GM12891 (cell line): ENCODE data around the gene TNK2.
"Not testable (repeated sequence)": the region's sequence is repeated elsewhere in the genome, so short reads cannot be mapped to it uniquely, and the experiment has no call there.

Experiments used
- DNase-seq: peaks from one replicate; pipeline ENCODE4 v3.0.0; 2011; ENCODE audit warnings: low spot score; ENCODE audit not compliant: insufficient read length
- FAIRE-seq: peaks from 2 replicates; lab custom pipeline; 2011; peaks lifted over from hg19 to GRCh38; lab: Jason Lieb, UNC
- PAX5 ChIP-seq: IDR thresholded peaks from 2 replicates; pipeline ENCODE4 v1.6.1; 2011; ENCODE audit warnings: low read length, moderate library complexity, mild to moderate bottlenecking; ENCODE audit not compliant: insufficient read depth, severe bottlenecking
- POLR2A ChIP-seq: IDR thresholded peaks from 2 replicates; pipeline ENCODE4 v1.6.1; 2011; ENCODE audit warnings: low read depth, low read length, control low read depth
- POLR2AphosphoS5 ChIP-seq: IDR thresholded peaks from 2 replicates; pipeline ENCODE4 v1.6.1; 2011; ENCODE audit warnings: low read depth, low read length, control low read depth
- POU2F2 ChIP-seq: IDR thresholded peaks from 2 replicates; pipeline ENCODE4 v1.6.1; 2011; ENCODE audit warnings: low read depth, mild to moderate bottlenecking, control low read depth, low read length, moderate library complexity
- SPI1 ChIP-seq: IDR thresholded peaks from 2 replicates; pipeline ENCODE4 v1.6.1; 2011; ENCODE audit warnings: low read depth, low read length, control low read depth
- TAF1 ChIP-seq: IDR thresholded peaks from 2 replicates; pipeline ENCODE4 v1.6.1; 2011; ENCODE audit warnings: low read depth, low read length, control low read depth

TNK2 gene

GRCh38 chr3:195932418-195933043 lies 24.2 kb upstream of the TNK2 start:
- no peak for FAIRE-seq
- TF ChIP-seq SPI1, result no peak
- TF ChIP-seq TAF1, result no peak
- TF ChIP-seq POLR2A, result no peak
- TF ChIP-seq PAX5, result no peak
- no peak for TF ChIP-seq POLR2AphosphoS5
- no peak for TF ChIP-seq POU2F2

DNA sequence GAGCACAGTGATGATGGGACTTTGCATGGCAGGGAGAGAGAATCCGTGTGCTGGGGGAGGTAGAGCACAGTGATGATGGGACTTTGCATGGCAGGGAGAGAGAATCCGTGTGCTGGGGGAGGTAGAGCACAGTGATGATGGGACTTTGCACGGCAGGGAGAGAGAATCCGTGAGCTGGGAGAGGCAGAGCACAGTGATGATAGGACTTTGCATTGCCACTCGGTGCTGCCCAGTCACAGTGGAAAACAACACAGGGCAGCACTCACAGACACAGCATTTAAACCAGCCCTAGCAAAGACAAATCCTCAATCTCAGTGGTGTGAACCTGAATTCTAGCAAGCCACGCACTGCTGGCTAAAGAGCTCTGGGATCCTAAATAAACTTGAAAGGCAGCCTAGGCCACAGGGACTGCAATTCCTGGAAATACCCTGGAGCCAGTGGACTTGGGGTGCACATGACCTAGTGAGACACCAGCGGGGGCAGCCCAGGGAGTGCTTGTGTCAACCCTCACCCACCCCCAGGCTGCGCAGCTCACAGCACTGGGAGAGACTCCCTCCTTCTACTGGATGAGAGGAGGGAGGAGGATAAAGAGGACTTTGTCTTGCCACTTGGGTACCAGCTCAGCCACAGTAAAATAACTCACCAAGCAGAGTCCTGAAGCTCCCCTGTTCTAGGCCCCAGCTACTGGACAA lies 23.4 kb upstream of the TNK2 start:
- TF ChIP-seq POLR2A (no peak), TAF1 (no peak), PAX5 (no peak), POLR2AphosphoS5 (no peak), SPI1 (no peak), POU2F2 (no peak)
- DNase-seq, result no peak
- FAIRE-seq, result no peak

More at GRCh38 chr3:195932418-195933043, 24.2 kb upstream of the TNK2 start:
- DNase-seq, result no peak

DNA sequence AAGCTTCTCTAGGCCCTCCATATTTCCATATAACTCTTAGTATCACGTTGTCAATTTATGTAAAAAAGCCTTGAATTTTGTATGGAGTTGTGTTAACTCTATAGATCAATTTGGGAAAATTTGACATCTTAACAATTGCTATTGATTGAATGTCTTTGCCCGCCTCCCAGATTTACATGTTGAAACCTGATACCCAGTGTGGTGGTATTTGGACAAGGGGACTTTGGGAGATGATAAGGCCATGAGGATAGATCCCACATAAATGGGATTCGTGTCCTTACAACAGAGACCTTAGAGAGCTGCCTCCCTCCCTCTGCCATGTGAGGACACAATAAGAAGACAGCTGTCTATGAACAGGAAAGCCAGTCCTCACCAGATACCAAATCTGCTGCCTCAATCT lies 21.1 kb upstream of the TNK2 start:
- DNase-seq (no peak), FAIRE-seq (no peak)
- TF ChIP-seq POLR2A, result no peak
- no peak for TF ChIP-seq POLR2AphosphoS5
- TF ChIP-seq POU2F2, result no peak
- no peak for TF ChIP-seq PAX5
- no peak for TF ChIP-seq SPI1
- TF ChIP-seq TAF1, result no peak

GRCh38 chr3:195921334-195921791 lies 13.0 kb upstream of the TNK2 start:
- FAIRE-seq, result no peak
- TF ChIP-seq TAF1 (no peak), PAX5 (no peak), POLR2AphosphoS5 (no peak), POLR2A (no peak)
- no peak for DNase-seq

- no peak for FAIRE-seq
- no peak for DNase-seq
- TF ChIP-seq TAF1 (no peak), SPI1 (no peak), POLR2A (no peak), POU2F2 (no peak), PAX5 (no peak), POLR2AphosphoS5 (no peak)
Observed at GRCh38 chr3:195918176-195918575, 9.8 kb upstream of the TNK2 start.

DNA sequence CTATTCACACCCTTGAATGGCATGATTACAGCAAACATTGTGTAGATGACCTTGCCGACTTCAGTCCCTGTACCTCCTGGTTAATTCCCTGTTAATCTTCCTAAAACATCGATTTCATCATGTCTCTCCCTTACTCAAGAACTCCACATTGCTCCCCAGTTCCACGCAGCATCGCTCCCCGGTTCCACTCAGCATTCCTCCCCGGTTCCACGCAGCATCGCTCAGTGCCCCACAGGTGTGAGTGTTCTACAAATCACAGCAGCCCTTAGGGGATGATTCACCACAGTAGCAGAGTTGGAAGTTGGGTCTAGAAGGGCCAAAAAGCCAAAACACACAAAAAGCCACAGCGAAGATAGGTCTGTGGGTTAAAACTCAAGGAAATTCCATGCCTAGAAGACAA lies 8.6 kb upstream of the TNK2 start:
- DNase-seq, result no peak
- TF ChIP-seq POU2F2, result no peak
- TF ChIP-seq POLR2AphosphoS5, result no peak
- no peak for TF ChIP-seq TAF1
- TF ChIP-seq POLR2A, result no peak
- no peak for TF ChIP-seq SPI1
- TF ChIP-seq PAX5, result no peak
- no peak for FAIRE-seq

DNA sequence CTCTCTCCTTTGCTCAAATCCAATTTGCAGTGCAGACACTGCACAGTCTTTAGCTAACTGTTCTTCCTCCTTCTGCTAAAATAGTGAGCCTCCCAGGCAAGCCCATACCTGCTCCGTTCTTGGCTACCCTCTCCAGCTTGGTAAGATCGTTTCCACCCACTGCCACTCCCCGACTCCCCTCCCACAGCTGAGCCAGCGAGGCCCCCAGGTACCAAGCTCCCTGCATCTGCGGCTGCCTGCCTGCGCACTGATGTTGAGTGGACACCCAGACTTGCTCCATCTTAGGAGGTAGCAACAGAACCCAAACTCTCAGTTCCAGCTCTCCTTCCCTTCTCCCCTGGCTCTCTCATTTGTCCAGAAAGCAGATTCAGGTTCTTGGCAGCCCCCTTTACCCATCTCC lies 7.9 kb upstream of the TNK2 start:
- DNase-seq, result no peak
- no peak for FAIRE-seq
- TF ChIP-seq PAX5 (no peak), TAF1 (no peak), SPI1 (no peak), POU2F2 (no peak), POLR2AphosphoS5 (no peak), POLR2A (no peak)

DNA sequence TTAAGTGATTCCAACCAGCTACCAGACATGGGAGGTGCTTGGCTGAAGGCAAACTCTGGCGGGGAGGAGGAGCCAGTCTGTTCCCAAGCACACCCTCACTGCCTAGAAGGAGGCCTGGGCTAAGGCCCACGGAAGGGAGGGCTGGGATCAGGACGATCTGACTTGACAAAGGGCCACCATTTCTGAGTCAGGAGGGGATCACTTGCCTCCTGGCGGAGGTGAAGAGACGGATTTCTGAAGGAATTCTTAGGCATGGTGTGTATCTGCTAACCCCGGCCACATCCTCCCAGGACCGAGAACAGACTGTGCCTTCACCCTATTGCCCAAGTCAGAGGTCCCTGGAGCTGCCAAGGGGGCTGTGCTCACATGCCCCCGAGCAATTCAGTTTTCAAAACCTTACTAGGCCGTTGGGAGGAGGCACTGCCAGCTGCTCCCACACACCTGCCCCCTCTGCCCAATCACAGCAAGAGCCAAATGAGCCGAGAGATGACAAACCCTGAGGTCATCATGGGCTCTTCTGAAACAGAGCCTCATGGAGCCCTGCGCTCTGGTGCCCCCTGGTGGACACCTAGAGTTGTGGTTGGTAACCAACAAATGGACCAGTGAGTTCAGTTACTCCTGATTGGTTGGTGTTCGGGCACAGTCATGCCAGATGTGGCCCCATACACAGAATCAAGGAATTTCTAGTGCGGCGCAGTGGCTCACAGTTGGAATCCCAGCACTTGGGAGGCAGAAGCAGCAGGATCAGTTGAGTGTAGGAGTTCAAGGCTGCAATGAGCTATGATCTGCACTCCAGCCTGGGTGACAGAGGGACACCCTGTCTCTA lies 6.5 kb upstream of the TNK2 start:
- TF ChIP-seq TAF1 (no peak), SPI1 (no peak), POLR2A (no peak), POU2F2 (0 out of 2 replicates have a peak, but pooled peaks have one; percentile 36), POLR2AphosphoS5 (no peak)
- FAIRE-seq (peak; percentile 96), DNase-seq (peak; percentile 79)

DNA sequence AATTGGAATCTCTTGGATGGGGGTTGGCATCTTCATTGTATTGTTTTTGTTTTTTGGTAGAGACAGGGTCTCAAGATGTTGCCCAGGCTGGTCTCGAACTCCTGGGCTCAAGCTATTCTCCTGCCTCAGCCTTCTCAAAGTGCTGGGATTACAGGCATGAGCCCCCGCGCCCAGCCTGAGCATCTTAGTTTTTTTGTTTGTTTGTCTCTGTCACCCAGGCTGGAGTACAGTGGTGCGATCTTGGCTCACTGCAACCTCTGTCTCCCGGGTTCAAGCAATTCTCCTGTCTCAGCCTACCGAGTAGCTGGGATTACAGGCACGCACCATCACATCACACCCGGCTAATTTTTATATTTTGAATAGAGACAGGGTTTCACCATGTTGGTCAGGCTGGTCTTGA lies 5.8 kb upstream of the TNK2 start:
- not testable (repeated sequence) for DNase-seq, FAIRE-seq
